A549 (cell line): ENCODE measurements around the gene PRR7. TPM values are rescaled to one million over a fixed set of nuclear protein-coding genes. Genes with fewer than 3 reads are reported as not detected.

Experiments
- ATAC-seq, 2 experiments: fragments of 200-7000 bp in 1 of 2; fragments of >200 bp in 1 of 2; cut with Nextera tagmentation in 1 of 2; cut with Tn5 transposase in 1 of 2; 3 replicates each; pipeline versions ENCODE4 v1.8.0 to v1.9.1; 2018 to 2020; ENCODE audit warnings: mild to moderate bottlenecking in 1 of 2, moderate library complexity in 1 of 2
- CTCF ChIA-PET: fragments of 300-600 bp; sonication (Branson Sonifier 250); formaldehyde crosslinking; extraction: SDS; loops from one replicate; lab custom pipeline; 2021; ENCODE audit warnings: antibody characterized with exemption, inconsistent platforms; lab: Yijun Ruan, JAX
- POLR2A ChIA-PET: fragments of 350-600 bp; formaldehyde crosslinking; extraction: SDS; loops from one replicate; lab custom pipeline; 2021; ENCODE audit warnings: antibody characterized with exemption, inconsistent platforms; lab: Yijun Ruan, JAX
- DNase-seq, 2 experiments: peaks; one replicate each; pipeline versions ENCODE4 v3.0.0 to v3.0.0-alpha.2; 2011 to 2016; ENCODE audit warnings: low read depth in 1 of 2, low spot score in 1 of 2
- FAIRE-seq: peaks from 2 replicates; lab custom pipeline; 2011; peaks lifted over from hg19 to GRCh38; lab: Jason Lieb, UNC
- H3K27ac ChIP-seq, 2 experiments: fragments of >200 bp; sonication (Bioruptor Twin); formaldehyde crosslinking; 3 replicates each; pipeline ENCODE4 v1.5.1; 2016 to 2017
- H3K4me1 ChIP-seq: fragments of >200 bp; sonication (Bioruptor Twin); formaldehyde crosslinking; 3 replicates; pipeline ENCODE4 v1.6.1; 2016
- H3K4me2 ChIP-seq: fragments of >200 bp; sonication (Bioruptor Twin); formaldehyde crosslinking; 3 replicates; pipeline ENCODE4 v1.6.1; 2016
- H3K4me3 ChIP-seq: fragments of >200 bp; sonication (Bioruptor Twin); formaldehyde crosslinking; 3 replicates; pipeline ENCODE4 v1.5.1; 2016
- H3K9me3 ChIP-seq: fragments of >200 bp; sonication (Bioruptor Twin); formaldehyde crosslinking; 3 replicates; pipeline ENCODE4 v1.6.1; 2016
- BHLHE40 ChIP-seq: IDR thresholded peaks from 2 replicates; pipeline ENCODE4 v1.6.1; 2012; ENCODE audit warnings: low read depth, low read length, inconsistent platforms
- CBX2 ChIP-seq: fragments of 200-600 bp; sonication (generic); IDR thresholded peaks from 2 replicates; pipeline ENCODE4 v1.6.1; 2016; ENCODE audit warnings: low read depth, mild to moderate bottlenecking, borderline replicate concordance
- CEBPB ChIP-seq, 2 experiments: fragments of >200 bp in 1 of 2; sonication (Bioruptor Twin) in 1 of 2; formaldehyde crosslinking in 1 of 2; IDR thresholded peaks; 2 replicates each; pipeline ENCODE4 v1.6.1; 2012 to 2016
- CHD2 ChIP-seq: fragments of 150-350 bp; IDR thresholded peaks from 2 replicates; pipeline ENCODE4 v1.6.1; 2014; ENCODE audit warnings: low read length; ENCODE audit not compliant: partially characterized antibody
- EHMT2 ChIP-seq: fragments of 200-600 bp; sonication (generic); IDR thresholded peaks from 2 replicates; pipeline ENCODE4 v1.6.1; 2016; ENCODE audit warnings: antibody characterized with exemption, low read depth, mild to moderate bottlenecking, moderate library complexity
- EP300 ChIP-seq, 2 experiments: fragments of >200 bp; sonication (Bioruptor Twin); formaldehyde crosslinking; IDR thresholded peaks; 2 replicates in 1 of 2; 3 replicates in 1 of 2; pipeline ENCODE4 v1.6.1; 2016 to 2017
- FOSL2 ChIP-seq, 2 experiments: fragments of 450-650 bp in 1 of 2; fragments of >200 bp in 1 of 2; sonication (Bioruptor Twin) in 1 of 2; formaldehyde crosslinking; IDR thresholded peaks; 2 replicates each; pipeline versions ENCODE4 v1.5.0 to v1.6.1; 2016 to 2020; ENCODE audit warnings: mild to moderate bottlenecking in 1 of 2, moderate library complexity in 1 of 2
- GATA3 ChIP-seq: IDR thresholded peaks from 2 replicates; pipeline ENCODE4 v1.6.1; 2012; ENCODE audit warnings: borderline replicate concordance
- HOXA7 ChIP-seq: fragments of 250-450 bp; sonication (Bioruptor Pico); IDR thresholded peaks from 2 replicates; pipeline ENCODE4 v1.5.0; 2020; ENCODE audit warnings: mild to moderate bottlenecking, moderate library complexity
- HOXB13 ChIP-seq: fragments of 250-450 bp; sonication (Bioruptor Pico); IDR thresholded peaks from 2 replicates; pipeline ENCODE4 v1.5.0; 2020; ENCODE audit warnings: low read depth, mild to moderate bottlenecking, moderate library complexity
- KDM1A ChIP-seq: fragments of 200-600 bp; sonication (generic); IDR thresholded peaks from 2 replicates; pipeline ENCODE4 v1.6.1; 2016; ENCODE audit warnings: low read depth, mild to moderate bottlenecking
- MAFK ChIP-seq: fragments of 450-650 bp; IDR thresholded peaks from 2 replicates; pipeline ENCODE4 v1.6.1; 2014; ENCODE audit not compliant: partially characterized antibody
- NFE2L2 ChIP-seq: fragments of 150-350 bp; conservative IDR thresholded peaks from 2 replicates; pipeline ENCODE4 v1.6.1; 2014; ENCODE audit warnings: low read length
- NR3C1 ChIP-seq: fragments of >200 bp; sonication (Bioruptor Twin); formaldehyde crosslinking; IDR thresholded peaks from 3 replicates; pipeline ENCODE4 v1.6.1; 2017
- POLR2AphosphoS2 ChIP-seq: conservative IDR thresholded peaks from 2 replicates; pipeline ENCODE4 v1.6.1; 2012; ENCODE audit warnings: low read length, improper control_type of control experiment, inconsistent platforms
- SMC3 ChIP-seq: fragments of >200 bp; sonication (Bioruptor Twin); formaldehyde crosslinking; IDR thresholded peaks from 3 replicates; pipeline ENCODE4 v1.6.1; 2018; ENCODE audit warnings: inconsistent platforms
- ZNF302 ChIP-seq: fragments of 250-450 bp; sonication (Bioruptor Pico); IDR thresholded peaks from 2 replicates; pipeline ENCODE4 v1.9.0; 2021; ENCODE audit warnings: inconsistent platforms, mild to moderate bottlenecking, moderate library complexity
- ZSCAN20 ChIP-seq: fragments of 250-450 bp; sonication (Bioruptor Pico); IDR thresholded peaks from 2 replicates; pipeline ENCODE4 v1.8.0; 2022; ENCODE audit warnings: mild to moderate bottlenecking, moderate library complexity
- WGBS: methylation state at CpG from one replicate; pipeline ENCODE4 v1.1.6; 2017; ENCODE audit errors: missing lambda C conversion rate; 5-methylcytosine and 5-hydroxymethylcytosine counted together
- polyA plus RNA-seq, 4 experiments: library from polyadenylated mRNA; depleted of rRNA in 3 of 4; stranded (reverse); fragments of >200 nt; fragmentation: RNase III in 1 of 4; extraction: RNeasy Plus Mini Kit Qiagen cat#74134 plus additional on column Dnase treatment in 1 of 4; gene quantifications; 2 replicates in 3 of 4; 3 replicates in 1 of 4; pipeline ENCODE4 v1.2.3, GENCODE V29; 2011 to 2017
- TF ChIP-seq, protein P1 (sequence below): fragments of >200 bp; sonication (Bioruptor Twin); formaldehyde crosslinking; IDR thresholded peaks from 2 replicates; pipeline ENCODE4 v1.6.1; 2016
- TF ChIP-seq, protein P2 (sequence below): IDR thresholded peaks from 2 replicates; pipeline ENCODE4 v1.6.1; 2012
- TF ChIP-seq, protein P3 (sequence below): IDR thresholded peaks from 2 replicates; pipeline ENCODE4 v1.6.1; 2012; ENCODE audit warnings: low read depth, borderline replicate concordance

The PRR7 gene
- polyA plus RNA-seq, 2 of the 4 experiments (the other 2 are of a cell fraction): 2.2 to 11.0 TPM

DNA sequence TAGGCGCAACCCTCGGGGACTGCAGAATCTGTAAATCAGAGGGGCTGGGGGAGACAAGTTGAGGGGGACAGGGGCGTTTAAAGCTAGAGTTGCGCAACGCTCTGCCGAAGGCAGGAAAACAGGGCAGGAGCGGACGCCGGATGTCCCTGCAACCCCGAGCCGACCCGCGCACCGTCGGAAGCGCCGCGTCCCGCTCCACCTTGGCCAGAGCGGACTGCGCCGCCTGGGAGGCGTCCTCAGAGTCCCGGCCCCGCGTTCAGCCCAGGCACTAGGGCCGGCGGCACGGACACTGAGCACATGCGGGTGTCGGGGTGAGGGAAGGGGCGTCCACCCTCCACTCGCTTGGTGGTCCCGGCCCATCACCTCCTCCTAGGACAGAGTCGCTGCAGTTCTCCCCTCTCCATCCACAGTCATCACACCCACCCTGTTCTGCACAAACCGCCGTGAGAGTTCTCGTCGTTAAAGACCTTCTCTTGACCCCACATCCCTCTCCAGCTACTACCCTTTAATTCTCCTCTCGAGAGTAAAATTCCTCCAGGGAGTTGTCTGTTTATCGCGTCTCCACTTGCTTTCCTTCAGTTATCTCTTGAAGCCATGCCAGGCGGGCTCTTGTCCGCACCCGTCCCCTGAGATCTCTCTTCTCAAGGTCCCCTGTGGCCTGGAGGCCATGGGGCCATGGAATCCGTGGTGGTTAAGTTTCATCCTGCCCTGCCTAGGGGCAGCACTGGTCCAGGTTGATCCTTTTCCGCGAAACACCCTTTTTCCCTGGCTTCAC is 51.6 kb downstream of the PRR7 start:
- no peak for DNase-seq
- CTCF ChIA-PET: interaction anchor here (0.7 to 18.1 kb wide), 10 partner anchors 8 to 109 kb away, joined by 3 to 354 read pairs (median 6); partner anchors contain the start of genes PFN3 and PRR7
- TF ChIP-seq CEBPB (IDR thresholded peaks at IDR 0.05) (peak; percentile 88 to 94), BHLHE40 (no peak), FOSL2 (IDR thresholded peaks at IDR 0.05) (no peak), FOSL2 (CRISPR knock-in tag; IDR thresholded peaks at IDR 0.05) (0 out of 2 replicates have a peak, but pooled peaks have one; percentile 2), KDM1A (peak; percentile 10; the same call in 1 of the 2 replicates)
- TF ChIP-seq, protein P1, sequence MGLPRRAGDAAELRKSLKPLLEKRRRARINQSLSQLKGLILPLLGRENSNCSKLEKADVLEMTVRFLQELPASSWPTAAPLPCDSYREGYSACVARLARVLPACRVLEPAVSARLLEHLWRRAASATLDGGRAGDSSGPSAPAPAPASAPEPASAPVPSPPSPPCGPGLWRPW: no peak
- TF ChIP-seq, protein P2, sequence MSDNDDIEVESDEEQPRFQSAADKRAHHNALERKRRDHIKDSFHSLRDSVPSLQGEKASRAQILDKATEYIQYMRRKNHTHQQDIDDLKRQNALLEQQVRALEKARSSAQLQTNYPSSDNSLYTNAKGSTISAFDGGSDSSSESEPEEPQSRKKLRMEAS: no peak
- TF ChIP-seq, all 56 proteins: peak for 3
- Histone ChIP-seq H3K27ac (peak overlapping the region; percentile 65 to 95), H3K4me3 (peak overlapping the region; percentile 63), H3K4me1 (peaks cover 43% of the 10 kb centered on the region), H3K4me2 (peak overlapping the region; percentile 98), H3K9me3 (no peaks in the 10 kb centered on the region)
- ATAC-seq (no peak; a peak in 1 of 6 replicates), FAIRE-seq (no peak)
- POLR2A ChIA-PET: interaction anchor here (0.6 to 2.0 kb wide), 14 partner anchors 10 to 128 kb away, joined by 3 to 9 read pairs (median 4); partner anchors contain the start of genes DBN1, DDX41 and TMED9
- 71% methylated on average over 23 of the region's 48 CpGs for WGBS

DNA sequence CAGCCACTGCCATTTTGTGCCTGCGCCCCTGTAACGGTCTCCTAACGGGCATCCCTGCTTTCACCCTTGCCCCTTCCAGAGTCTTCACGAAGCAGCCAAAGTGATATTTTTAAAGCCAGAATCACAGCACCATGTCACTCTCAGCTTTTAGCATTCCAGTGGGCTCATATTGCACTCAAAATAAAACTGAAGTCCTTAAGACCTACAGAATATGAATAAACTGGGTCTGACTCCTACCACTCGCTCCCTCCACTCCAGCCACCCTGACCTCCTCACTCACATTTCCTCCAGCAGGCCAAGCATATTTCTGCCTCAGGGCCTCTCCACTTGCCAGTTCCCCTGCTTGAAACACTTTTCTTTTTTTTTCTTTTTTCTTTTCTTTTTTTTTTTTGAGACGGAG is 53.2 kb downstream of the PRR7 start:
- no peak for DNase-seq
- H3K4me2 ChIP-seq: no peak overlapping the region
- TF ChIP-seq MAFK: no peak
- TF ChIP-seq POLR2AphosphoS2: no peak
- TF ChIP-seq, protein P3, sequence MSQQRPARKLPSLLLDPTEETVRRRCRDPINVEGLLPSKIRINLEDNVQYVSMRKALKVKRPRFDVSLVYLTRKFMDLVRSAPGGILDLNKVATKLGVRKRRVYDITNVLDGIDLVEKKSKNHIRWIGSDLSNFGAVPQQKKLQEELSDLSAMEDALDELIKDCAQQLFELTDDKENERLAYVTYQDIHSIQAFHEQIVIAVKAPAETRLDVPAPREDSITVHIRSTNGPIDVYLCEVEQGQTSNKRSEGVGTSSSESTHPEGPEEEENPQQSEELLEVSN: no peak
- no peak for TF ChIP-seq NR3C1
- no peak for TF ChIP-seq GATA3
- TF ChIP-seq KDM1A: no peak
- TF ChIP-seq ZSCAN20 (CRISPR knock-in tag): no peak
- TF ChIP-seq ZNF302: no peak
- TF ChIP-seq HOXA7: no peak
- no peak for TF ChIP-seq HOXB13
- TF ChIP-seq EHMT2: no peak
- TF ChIP-seq CEBPB (IDR thresholded peaks at IDR 0.05): no peak
- TF ChIP-seq NFE2L2: no peak
- TF ChIP-seq SMC3: no peak
- TF ChIP-seq EP300 (IDR thresholded peaks at IDR 0.05): no peak
- TF ChIP-seq FOSL2 (IDR thresholded peaks at IDR 0.05): no peak
- TF ChIP-seq FOSL2 (CRISPR knock-in tag; IDR thresholded peaks at IDR 0.05): no peak
- no peak for TF ChIP-seq CBX2
- TF ChIP-seq CHD2: no peak
- TF ChIP-seq, all 56 proteins: peak for 0
- WGBS: 81% methylated on average over 6 of the region's 6 CpGs
- ChIA-PET CTCF (interaction anchor here (0.9 to 18.1 kb wide), 13 partner anchors 9 to 187 kb away, joined by 3 to 354 read pairs (median 23); partner anchors contain the start of genes DDX41, DOK3, PFN3 and PRR7), POLR2A (no interaction called here)
- no peak for ATAC-seq
- no peak for FAIRE-seq
- H3K4me1 ChIP-seq: peaks cover 27% of the 10 kb centered on the region
- no peak overlapping the region for H3K4me3 ChIP-seq
- H3K27ac ChIP-seq: no peak overlapping the region
- no peaks in the 10 kb centered on the region for H3K9me3 ChIP-seq
